AG04449 (cell line): ENCODE results near the gene LMO2.

ENCODE experiments used
- CTCF ChIA-PET: fragments of 350-600 bp; formaldehyde crosslinking; extraction: SDS; loops from one replicate; lab custom pipeline; 2021; ENCODE audit warnings: antibody characterized with exemption; lab: Yijun Ruan, JAX
- POLR2A ChIA-PET: fragments of 400-600, 350-600 bp; formaldehyde crosslinking; extraction: SDS; loops from one replicate; lab custom pipeline; 2020; ENCODE audit warnings: antibody characterized with exemption, inconsistent platforms; lab: Yijun Ruan, JAX
- DNase-seq: peaks from one replicate; pipeline ENCODE4 v3.0.0-alpha.2; 2010; ENCODE audit warnings: low read depth, low spot score
- H3K4me3 ChIP-seq: 2 replicates; pipeline ENCODE4 v1.5.1; 2011; ENCODE audit warnings: low read depth, mild to moderate bottlenecking, control low read depth, low read length
- CTCF ChIP-seq: IDR thresholded peaks from one replicate; pipeline ENCODE4 v1.5.1; 2011; ENCODE audit warnings: mild to moderate bottlenecking, moderate library complexity, low read length, control low read depth, inconsistent platforms; ENCODE audit not compliant: insufficient read depth; ENCODE audit errors: missing control alignments

Gene LMO2

GRCh38 chr11:33910958-33911339 lies 19.1 kb upstream of the LMO2 start:
- ChIA-PET CTCF (no interaction called here), POLR2A (no interaction called here)
- no peak for DNase-seq
- no peak overlapping the region for H3K4me3 ChIP-seq
- no peak for TF ChIP-seq CTCF

- no peak overlapping the region for H3K4me3 ChIP-seq
- POLR2A ChIA-PET: no interaction called here
- CTCF ChIA-PET: interaction anchor here (1.1 kb wide), 1 partner anchor 82 kb away, joined by 3 read pairs; no protein-coding TSS in a partner anchor
- TF ChIP-seq CTCF: no peak
- DNase-seq: no peak
Measured at GRCh38 chr11:33910296-33910957, 18.6 kb upstream of the LMO2 start.

- POLR2A ChIA-PET: no interaction called here
- TF ChIP-seq CTCF: no peak
- CTCF ChIA-PET: interaction anchor here (1.1 kb wide), 1 partner anchor 81 kb away, joined by 3 read pairs; no protein-coding TSS in a partner anchor
- no peak for DNase-seq
- no peak overlapping the region for H3K4me3 ChIP-seq
Measured at GRCh38 chr11:33909552-33909951, 17.7 kb upstream of the LMO2 start.

- ChIA-PET CTCF (no interaction called here), POLR2A (no interaction called here)
- no peak overlapping the region for H3K4me3 ChIP-seq
- no peak for DNase-seq
- TF ChIP-seq CTCF: no peak
Measured at GRCh38 chr11:33909150-33909549, 17.3 kb upstream of the LMO2 start.

- CTCF ChIA-PET: no interaction called here
- no peak for TF ChIP-seq CTCF
- no peak for DNase-seq
- POLR2A ChIA-PET: no interaction called here
- no peak overlapping the region for H3K4me3 ChIP-seq
Measured at GRCh38 chr11:33907421-33907820, 15.5 kb upstream of the LMO2 start.

- no peak overlapping the region for H3K4me3 ChIP-seq
- POLR2A ChIA-PET: no interaction called here
- TF ChIP-seq CTCF: no peak
- no peak for DNase-seq
- CTCF ChIA-PET: no interaction called here
Measured at GRCh38 chr11:33906484-33907186, 14.8 kb upstream of the LMO2 start.
